Mammary epithelial cell (primary cell): ENCODE measurements around the gene KRT86.

ENCODE experiments used
- CTCF ChIP-seq, 2 donors: IDR thresholded peaks in 1 of 2; conservative IDR thresholded peaks in 1 of 2; 2 replicates each; pipeline ENCODE4 v1.5.1; 2011 to 2012; ENCODE audit warnings: inconsistent platforms in 2 of 2, low read length in 2 of 2, mild to moderate bottlenecking in 2 of 2, control low read depth in 1 of 2, low read depth in 1 of 2; ENCODE audit not compliant: insufficient read depth in 1 of 2; ENCODE audit errors: extremely low read depth in 1 of 2
- EZH2 ChIP-seq: IDR thresholded peaks from 2 replicates; pipeline ENCODE4 v1.6.1; 2012; ENCODE audit warnings: low read length, inconsistent platforms, borderline replicate concordance

- TF ChIP-seq CTCF (conservative IDR thresholded peaks at IDR 0.05 in 1 of 2, IDR thresholded peaks at IDR 0.05 in 1 of 2; ENCODE audit: extremely low read depth in 1 of 2, insufficient read depth in 1 of 2, low read depth in 1 of 2, low read length in 2 of 2) (no peak), EZH2 (no peak)
Measured at GRCh38 chr12:52241205-52241842, 33.1 kb upstream of the KRT86 start.
